Sigmoid colon (tissue), 7 donors: ENCODE data around the gene C1orf210. TPM values are rescaled to one million over a fixed set of nuclear protein-coding genes. Genes with fewer than 3 reads are reported as not detected.

ENCODE experiments used
- DNase-seq: peaks from one replicate; pipeline ENCODE4 v3.0.0-alpha.2; 2019
- H3K27ac ChIP-seq, 4 donors: fragments of 200-600 bp; sonication (generic); one replicate each; pipeline ENCODE4 v1.5.1; 2016 to 2019; ENCODE audit warnings: mild to moderate bottlenecking in 1 of 4
- H3K27me3 ChIP-seq, 3 donors: fragments of 200-600 bp; sonication (generic); one replicate each; pipeline ENCODE4 v1.5.1; 2019; ENCODE audit warnings: mild to moderate bottlenecking in 1 of 3
- H3K36me3 ChIP-seq, 4 donors: fragments of 200-600 bp; sonication (generic); one replicate each; pipeline ENCODE4 v1.5.1; 2016 to 2019
- H3K4me1 ChIP-seq, 4 donors: fragments of 200-600 bp; sonication (generic); one replicate each; pipeline ENCODE4 v1.5.1; 2017 to 2019
- H3K4me3 ChIP-seq, 4 donors: fragments of 200-600 bp; sonication (generic); one replicate each; pipeline ENCODE4 v1.5.1; 2017 to 2019; ENCODE audit warnings: mild to moderate bottlenecking in 2 of 4, moderate library complexity in 1 of 4
- H3K9me3 ChIP-seq, 4 donors: fragments of 200-600 bp in 3 of 4; sonication (generic) in 3 of 4; one replicate each; pipeline versions ENCODE4 v1.5.1 to v1.6.1; 2013 to 2019
- CTCF ChIP-seq, 4 experiments: fragments of 450-650 bp in 3 of 4; fragments of 200-600 bp in 1 of 4; IDR thresholded peaks; one replicate each; pipeline ENCODE4 v1.5.1; 2016 to 2019; ENCODE audit warnings: antibody characterized with exemption in 4 of 4, mild to moderate bottlenecking in 3 of 4, moderate library complexity in 2 of 4
- EP300 ChIP-seq, 4 donors: sonication (generic); formaldehyde crosslinking; IDR thresholded peaks; one replicate each; pipeline ENCODE4 v1.6.1; 2017; ENCODE audit warnings: antibody characterized with exemption in 4 of 4
- POLR2A ChIP-seq, 2 donors: fragments of 450-650 bp; IDR thresholded peaks; one replicate each; pipeline ENCODE4 v1.6.1; 2016; ENCODE audit warnings: antibody characterized with exemption in 2 of 2, mild to moderate bottlenecking in 2 of 2, moderate library complexity in 2 of 2
- POLR2AphosphoS5 ChIP-seq, 4 donors: sonication (generic); formaldehyde crosslinking; IDR thresholded peaks; one replicate each; pipeline ENCODE4 v1.6.1; 2017; ENCODE audit warnings: antibody characterized with exemption in 4 of 4
- WGBS, 2 donors: extraction: QIAGEN DNeasy Blood & Tissue Kit; methylation state at CpG; one replicate each; pipeline ENCODE4 v1.1.7; 2013; 5-methylcytosine and 5-hydroxymethylcytosine counted together
- intact Hi-C: fragments of 100-400 bp; cut with DNase I; formaldehyde crosslinking; loops from one replicate; pipeline ENCODE4 v1.15.1; 2023
- polyA plus RNA-seq, 3 donors: library from polyadenylated mRNA; stranded (reverse); fragments of 200-250 nt; gene quantifications; one replicate each; pipeline ENCODE4 v1.2.3, GENCODE V29; 2013
- total RNA-seq, 4 donors: library from RNA; depleted of rRNA; stranded (reverse); fragments of >200 nt; gene quantifications; one replicate each; pipeline ENCODE4 v1.1.0, GENCODE V29; 2016
- donor health status: healthy with polysubstance abuse.
- donor health status: Bipolar disorder and iron deficiency.
- donor health status: healthy.

The C1orf210 gene
- total and polyA plus RNA-seq, 7 donors: 2.1 to 68.5 (median 54.4) TPM; not detected in 3

DNA sequence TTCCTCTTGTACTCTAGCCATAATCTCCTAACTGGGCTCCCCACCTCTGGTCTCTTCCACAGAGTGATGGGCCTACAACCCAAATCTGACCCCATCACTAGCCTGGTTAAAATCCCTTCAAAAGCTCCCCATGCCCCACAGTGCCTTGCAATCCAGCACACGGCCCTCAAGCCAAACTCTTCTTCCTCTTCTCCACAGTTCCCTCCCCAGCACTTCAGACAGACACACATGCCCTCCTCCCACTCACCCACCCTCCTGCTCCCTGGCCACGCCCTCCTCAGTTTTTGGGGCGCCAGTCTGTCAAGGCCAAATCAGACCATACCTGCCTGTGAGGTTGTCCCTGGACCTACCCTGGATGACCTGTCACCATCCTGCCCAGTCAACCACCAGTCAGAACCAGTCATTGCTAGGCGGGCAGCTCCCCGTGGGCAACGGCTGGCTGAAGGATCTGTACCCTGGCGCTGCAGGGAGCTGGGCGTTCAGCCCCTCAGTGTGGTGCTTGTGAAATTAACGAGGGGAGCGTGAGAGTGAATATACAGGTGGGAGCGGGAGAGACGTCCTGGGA is 753 bp downstream of the C1orf210 start:
- H3K4me3 ChIP-seq: peak overlapping the region in 1 of 4 donors; percentile 7

GRCh38 chr1:43284065-43284464 is 1.3 kb downstream of the C1orf210 start:
- intact Hi-C loops: no loop called here
- WGBS, 2 donors: 34 to 72% methylated on average over 3 of the region's 3 CpGs

More for the DNA sequence above, 753 bp downstream of the C1orf210 start:
- 15 to 64% methylated on average over 12 of the region's 12 CpGs for WGBS, 2 donors
- intact Hi-C loops: no loop called here
- TF ChIP-seq POLR2AphosphoS5 (IDR thresholded peaks at IDR 0.05) (no peak), EP300 (IDR thresholded peaks at IDR 0.05) (no peak), CTCF (IDR thresholded peaks at IDR 0.05) (no peak), POLR2A (IDR thresholded peaks at IDR 0.05) (no peak)
- Histone ChIP-seq H3K27me3 (peaks cover 0 to 4% (median 3%) of the 10 kb centered on the region in 3 donors), H3K27ac (no peak overlapping the region), H3K9me3 (no peaks in the 10 kb centered on the region), H3K36me3 (no peaks in the 10 kb centered on the region), H3K4me1 (no peaks in the 10 kb centered on the region)
- DNase-seq: peak; percentile 32

GRCh38 chr1:43282220-43283195 is 2.9 kb downstream of the C1orf210 start:
- WGBS, 2 donors: 84 to 89% methylated on average over 15 of the region's 15 CpGs
- H3K36me3 ChIP-seq: no peaks in the 10 kb centered on the region
- H3K9me3 ChIP-seq: no peaks in the 10 kb centered on the region
- TF ChIP-seq POLR2A (IDR thresholded peaks at IDR 0.05): no peak
- TF ChIP-seq CTCF (IDR thresholded peaks at IDR 0.05): no peak
- no peak for TF ChIP-seq EP300 (IDR thresholded peaks at IDR 0.05)
- no peak for TF ChIP-seq POLR2AphosphoS5 (IDR thresholded peaks at IDR 0.05)
- no peak overlapping the region for H3K4me3 ChIP-seq
- intact Hi-C loops: no loop called here
- H3K4me1 ChIP-seq: no peaks in the 10 kb centered on the region
- DNase-seq: peak; percentile 55
- H3K27me3 ChIP-seq: peaks cover 0 to 4% (median 3%) of the 10 kb centered on the region in 3 donors
- no peak overlapping the region for H3K27ac ChIP-seq

More at GRCh38 chr1:43284065-43284464, 1.3 kb downstream of the C1orf210 start:
- Histone ChIP-seq H3K9me3 (no peaks in the 10 kb centered on the region), H3K27me3 (peaks cover 0 to 4% (median 3%) of the 10 kb centered on the region in 3 donors), H3K36me3 (no peaks in the 10 kb centered on the region), H3K4me1 (no peaks in the 10 kb centered on the region), H3K27ac (no peak overlapping the region), H3K4me3 (no peak overlapping the region)
- no peak for TF ChIP-seq EP300 (IDR thresholded peaks at IDR 0.05)
- TF ChIP-seq POLR2AphosphoS5 (IDR thresholded peaks at IDR 0.05): no peak
- TF ChIP-seq POLR2A (IDR thresholded peaks at IDR 0.05): no peak
- DNase-seq: peak; percentile 42

GRCh38 chr1:43280692-43281091 is 4.7 kb downstream of the C1orf210 start:
- no peak for DNase-seq
- 68 to 81% methylated on average over 2 of the region's 2 CpGs for WGBS, 2 donors
- no peak overlapping the region for H3K27ac ChIP-seq
- H3K4me1 ChIP-seq: no peaks in the 10 kb centered on the region
- TF ChIP-seq POLR2A (IDR thresholded peaks at IDR 0.05) (no peak), CTCF (IDR thresholded peaks at IDR 0.05) (no peak), POLR2AphosphoS5 (IDR thresholded peaks at IDR 0.05) (no peak), EP300 (IDR thresholded peaks at IDR 0.05) (no peak)
- intact Hi-C loops: no loop called here
- no peak overlapping the region for H3K4me3 ChIP-seq
- H3K9me3 ChIP-seq: no peaks in the 10 kb centered on the region
- peaks cover 0 to 4% (median 3%) of the 10 kb centered on the region in 3 donors for H3K27me3 ChIP-seq
- H3K36me3 ChIP-seq: no peaks in the 10 kb centered on the region

GRCh38 chr1:43279666-43280065 is 5.7 kb downstream of the C1orf210 start:
- Histone ChIP-seq H3K36me3 (no peaks in the 10 kb centered on the region), H3K9me3 (no peaks in the 10 kb centered on the region), H3K27ac (no peak overlapping the region), H3K4me3 (no peak overlapping the region), H3K27me3 (peaks cover 0 to 3% (median 0%) of the 10 kb centered on the region in 3 donors), H3K4me1 (no peaks in the 10 kb centered on the region)
- TF ChIP-seq CTCF (IDR thresholded peaks at IDR 0.05) (no peak), EP300 (IDR thresholded peaks at IDR 0.05) (no peak)
- DNase-seq: no peak
- intact Hi-C loops: no loop called here
- WGBS, 2 donors: 94% methylated on average over 6 of the region's 6 CpGs
